HCT116 (cell line): ENCODE results near the gene LRRC8B.

Experiments used
- CEBPB ChIP-seq: IDR thresholded peaks from 2 replicates; pipeline ENCODE4 v1.6.1; 2012; ENCODE audit warnings: low read depth
- CTCF ChIP-seq, 3 experiments: fragments of 200-600 bp in 1 of 3; sonication (generic) in 1 of 3; IDR thresholded peaks in 2 of 3; conservative IDR thresholded peaks in 1 of 3; 2 replicates each; pipeline ENCODE4 v1.5.1; 2012 to 2017; ENCODE audit warnings: low read depth in 2 of 3, low read length in 2 of 3, antibody characterized with exemption in 1 of 3, borderline replicate concordance in 1 of 3, control low read depth in 1 of 3, mild to moderate bottlenecking in 1 of 3, mixed read lengths in 1 of 3, mixed run types in 1 of 3, moderate library complexity in 1 of 3; ENCODE audit not compliant: insufficient read depth in 1 of 3
- EZH2phosphoT487 ChIP-seq: fragments of 200-600 bp; IDR thresholded peaks from 2 replicates; pipeline ENCODE4 v1.6.1; 2018; ENCODE audit warnings: antibody characterized with exemption, borderline replicate concordance
- MAX ChIP-seq: IDR thresholded peaks from 2 replicates; pipeline ENCODE4 v1.6.1; 2012
- POLR2A ChIP-seq: IDR thresholded peaks from 2 replicates; pipeline ENCODE4 v1.7.0; 2011; ENCODE audit warnings: borderline replicate concordance; ENCODE audit not compliant: insufficient read depth, insufficient read length; ENCODE audit errors: extremely low read depth
- POLR2AphosphoS5 ChIP-seq: IDR thresholded peaks from 2 replicates; pipeline ENCODE4 v1.6.1; 2011; ENCODE audit warnings: mild to moderate bottlenecking, low read depth, low read length, moderate library complexity
- TCF7L2 ChIP-seq: IDR thresholded peaks from 2 replicates; pipeline ENCODE4 v1.7.0; 2011; ENCODE audit warnings: borderline replicate concordance, inconsistent platforms; ENCODE audit not compliant: insufficient read depth, insufficient read length; ENCODE audit errors: extremely low read depth
- ZBTB33 ChIP-seq: IDR thresholded peaks from 2 replicates; pipeline ENCODE4 v1.6.1; 2011; ENCODE audit warnings: mild to moderate bottlenecking, low read length, moderate library complexity; ENCODE audit not compliant: insufficient replicate concordance; ENCODE audit errors: extremely low read depth

- TF ChIP-seq EZH2phosphoT487 (no peak), CTCF (IDR thresholded peaks at IDR 0.05 in 2 of 3, conservative IDR thresholded peaks at IDR 0.05 in 1 of 3; ENCODE audit: borderline replicate concordance in 1 of 3, insufficient read depth in 1 of 3, low read depth in 2 of 3, low read length in 2 of 3) (no peak), POLR2A (no peak), TCF7L2 (no peak), MAX (no peak), POLR2AphosphoS5 (no peak), CEBPB (no peak), ZBTB33 (no peak)
These were observed 57.2 kb downstream of the LRRC8B start for GRCh38 chr1:89581859-89582258.
